ENCODE results near the gene ST6GAL2. TPM values are rescaled to one million over a fixed set of nuclear protein-coding genes. Genes with fewer than 3 reads are reported as not detected.

ST6GAL2 gene
- total and polyA plus RNA-seq, 9 of the 15 experiments (the other 6 are each of a cell fraction or from before 2014, with no cell fraction given): not detected

DNA sequence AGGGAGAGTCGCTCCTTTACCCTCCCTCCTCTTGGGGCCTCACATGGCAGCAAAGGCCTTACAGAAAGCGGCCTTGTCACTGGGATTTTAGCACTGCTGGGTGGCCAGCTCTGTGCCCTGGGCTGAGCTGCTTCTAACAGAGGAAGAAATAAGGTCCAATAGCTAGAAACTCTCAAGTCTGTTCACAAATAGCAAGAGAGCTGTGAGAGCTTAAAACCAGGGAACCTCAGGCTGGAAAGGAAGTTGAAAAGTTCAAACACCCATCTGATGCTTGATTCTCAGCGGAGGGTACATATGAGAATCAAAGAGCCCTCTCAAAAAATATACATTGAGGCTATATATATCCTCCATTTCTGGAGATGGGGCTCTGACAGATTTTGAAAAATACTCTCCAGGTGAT, 54.7 kb downstream of the ST6GAL2 start:
- no peak overlapping the region for H3K9ac ChIP-seq (ENCODE audit: insufficient read depth in 1 of 2, low read depth in 2 of 2, low read length in 2 of 2)
- intact Hi-C loops (cut with micrococcal nuclease): no loop called here
- ATAC-seq (no peak), DNase-seq (ENCODE audit: extremely low read depth in 1 of 4, low spot score in 3 of 4) (no peak), FAIRE-seq (no peak)
- TF ChIP-seq GTF2A2 (tag; IDR thresholded peaks at IDR 0.05): no peak
- TF ChIP-seq SMAD3 (CRISPR knock-in tag; conservative IDR thresholded peaks at IDR 0.05): no peak
- in situ Hi-C loops (cut with MboI): no loop called here
- H3K9me3 ChIP-seq (replicated peaks; ENCODE audit: control insufficient read depth, insufficient read depth, low read depth, low read length): no peaks in the 10 kb centered on the region
- H3K27me3 ChIP-seq (ENCODE audit: control insufficient read depth in 2 of 2, insufficient read depth in 2 of 2, low read length in 2 of 2): peaks cover 0 to 7% of the 10 kb centered on the region in 2 experiments; a peak in 2 of 5 replicates
- H3K79me2 ChIP-seq (ENCODE audit: control insufficient read depth, insufficient read depth, low read length): no peaks in the 10 kb centered on the region
- no peaks in the 10 kb centered on the region for H3K9me1 ChIP-seq (ENCODE audit: control insufficient read depth, insufficient read depth, low read length)
- no peak overlapping the region for H2AFZ ChIP-seq (ENCODE audit: low read depth, low read length)
- H3K4me1 ChIP-seq (replicated peaks in 1 of 2; ENCODE audit: control insufficient read depth in 2 of 2, insufficient read depth in 2 of 2, low read length in 2 of 2): no peaks in the 10 kb centered on the region
- no TSS peak for BruUV-seq (replicated peaks)
- ChIA-PET POLR2A (no interaction called here), CTCF (ENCODE audit: low intra/inter-chr PET ratio) (no interaction called here)
- 0% methylated on average over 3 of the region's 3 CpGs for WGBS (ENCODE audit: insufficient coverage, low coverage, missing lambda C conversion rate)
- H3K36me3 ChIP-seq (ENCODE audit: control insufficient read depth, insufficient read depth, low read length): no peaks in the 10 kb centered on the region
- no peak overlapping the region for H3K4me3 ChIP-seq
- no peak overlapping the region for H3K27ac ChIP-seq (ENCODE audit: extremely low read depth, low read depth, low read length)
- no peak overlapping the region for H3K4me2 ChIP-seq (ENCODE audit: insufficient read depth, low read length)
- no peaks in the 10 kb centered on the region for H4K20me1 ChIP-seq (replicated peaks; ENCODE audit: control insufficient read depth, insufficient read depth, low read length)

DNA sequence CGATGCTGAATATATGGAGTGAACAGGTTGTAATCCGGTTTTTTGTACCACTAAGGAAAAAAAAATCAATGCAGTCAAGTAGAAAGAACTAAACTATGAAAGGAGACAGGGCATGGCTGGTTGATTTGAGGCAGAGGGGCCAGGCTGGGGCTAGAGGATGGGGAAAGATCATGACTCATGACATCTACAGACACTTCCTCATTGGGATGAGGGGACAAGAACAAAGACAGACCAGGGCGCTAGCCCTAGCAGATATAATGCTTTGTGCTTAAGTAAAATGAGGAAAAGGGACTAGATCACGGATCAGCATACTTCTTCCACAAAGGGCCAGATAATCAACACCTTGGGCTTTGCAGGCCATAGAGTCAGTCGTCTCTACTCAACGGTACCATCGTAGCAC, 55.8 kb downstream of the ST6GAL2 start:
- FAIRE-seq: no peak
- 0 out of 2 replicates have a peak, but pooled peaks have one; percentile 6 for TF ChIP-seq SPI1 (IDR thresholded peaks at IDR 0.05; ENCODE audit: borderline replicate concordance, low read depth, low read length)
- TF ChIP-seq, protein P1, sequence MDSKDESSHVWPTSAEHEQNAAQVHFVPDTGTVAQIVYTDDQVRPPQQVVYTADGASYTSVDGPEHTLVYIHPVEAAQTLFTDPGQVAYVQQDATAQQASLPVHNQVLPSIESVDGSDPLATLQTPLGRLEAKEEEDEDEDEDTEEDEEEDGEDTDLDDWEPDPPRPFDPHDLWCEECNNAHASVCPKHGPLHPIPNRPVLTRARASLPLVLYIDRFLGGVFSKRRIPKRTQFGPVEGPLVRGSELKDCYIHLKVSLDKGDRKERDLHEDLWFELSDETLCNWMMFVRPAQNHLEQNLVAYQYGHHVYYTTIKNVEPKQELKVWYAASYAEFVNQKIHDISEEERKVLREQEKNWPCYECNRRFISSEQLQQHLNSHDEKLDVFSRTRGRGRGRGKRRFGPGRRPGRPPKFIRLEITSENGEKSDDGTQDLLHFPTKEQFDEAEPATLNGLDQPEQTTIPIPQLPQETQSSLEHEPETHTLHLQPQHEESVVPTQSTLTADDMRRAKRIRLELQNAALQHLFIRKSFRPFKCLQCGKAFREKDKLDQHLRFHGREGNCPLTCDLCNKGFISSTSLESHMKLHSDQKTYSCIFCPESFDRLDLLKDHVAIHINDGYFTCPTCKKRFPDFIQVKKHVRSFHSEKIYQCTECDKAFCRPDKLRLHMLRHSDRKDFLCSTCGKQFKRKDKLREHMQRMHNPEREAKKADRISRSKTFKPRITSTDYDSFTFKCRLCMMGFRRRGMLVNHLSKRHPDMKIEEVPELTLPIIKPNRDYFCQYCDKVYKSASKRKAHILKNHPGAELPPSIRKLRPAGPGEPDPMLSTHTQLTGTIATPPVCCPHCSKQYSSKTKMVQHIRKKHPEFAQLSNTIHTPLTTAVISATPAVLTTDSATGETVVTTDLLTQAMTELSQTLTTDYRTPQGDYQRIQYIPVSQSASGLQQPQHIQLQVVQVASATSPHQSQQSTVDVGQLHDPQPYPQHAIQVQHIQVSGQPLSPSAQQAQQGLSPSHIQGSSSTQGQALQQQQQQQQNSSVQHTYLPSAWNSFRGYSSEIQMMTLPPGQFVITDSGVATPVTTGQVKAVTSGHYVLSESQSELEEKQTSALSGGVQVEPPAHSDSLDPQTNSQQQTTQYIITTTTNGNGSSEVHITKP (IDR thresholded peaks at IDR 0.05; ENCODE audit: partially characterized antibody): no peak
- TF ChIP-seq EHMT2 (IDR thresholded peaks at IDR 0.05): no peak
- TF ChIP-seq SAFB2 (IDR thresholded peaks at IDR 0.05; ENCODE audit: borderline replicate concordance, low read depth, low read length, severe bottlenecking): no peak
- intact Hi-C loops (cut with micrococcal nuclease) (no loop called here), in situ Hi-C loops (cut with MboI) (no loop called here)
- no peaks in the 10 kb centered on the region for H3K79me2 ChIP-seq (ENCODE audit: control insufficient read depth, insufficient read depth, low read length)
- no peak for ATAC-seq
- no peaks in the 10 kb centered on the region for H3K9me1 ChIP-seq (ENCODE audit: control insufficient read depth, insufficient read depth, low read length)
- H3K4me2 ChIP-seq (ENCODE audit: insufficient read depth, low read length): no peak overlapping the region
- BruUV-seq (replicated peaks): no TSS peak
- under 1% methylated on average over 7 of the region's 7 CpGs for WGBS (ENCODE audit: insufficient coverage, low coverage, missing lambda C conversion rate)
- H3K36me3 ChIP-seq (ENCODE audit: control insufficient read depth, insufficient read depth, low read length): no peaks in the 10 kb centered on the region
- H3K9me3 ChIP-seq (replicated peaks; ENCODE audit: control insufficient read depth, insufficient read depth, low read depth, low read length): no peaks in the 10 kb centered on the region
- no peak overlapping the region for H2AFZ ChIP-seq (ENCODE audit: low read depth, low read length)
- H3K27me3 ChIP-seq (ENCODE audit: control insufficient read depth in 2 of 2, insufficient read depth in 2 of 2, low read length in 2 of 2): peaks cover 0 to 7% of the 10 kb centered on the region in 2 experiments; a peak in 2 of 5 replicates
- H3K9ac ChIP-seq (ENCODE audit: insufficient read depth in 1 of 2, low read depth in 2 of 2, low read length in 2 of 2): no peak overlapping the region
- H3K4me1 ChIP-seq (replicated peaks in 1 of 2; ENCODE audit: control insufficient read depth in 2 of 2, insufficient read depth in 2 of 2, low read length in 2 of 2): no peaks in the 10 kb centered on the region
- no peak overlapping the region for H3K27ac ChIP-seq (ENCODE audit: extremely low read depth, low read depth, low read length)
- CTCF ChIA-PET (ENCODE audit: low intra/inter-chr PET ratio): no interaction called here
- H4K20me1 ChIP-seq (replicated peaks; ENCODE audit: control insufficient read depth, insufficient read depth, low read length): no peaks in the 10 kb centered on the region
- no peak overlapping the region for H3K4me3 ChIP-seq
- no peak for DNase-seq (ENCODE audit: extremely low read depth in 1 of 4, low spot score in 3 of 4)
- POLR2A ChIA-PET: no interaction called here
